ENCODE data around the gene KLK14.

KLK14 gene

DNA sequence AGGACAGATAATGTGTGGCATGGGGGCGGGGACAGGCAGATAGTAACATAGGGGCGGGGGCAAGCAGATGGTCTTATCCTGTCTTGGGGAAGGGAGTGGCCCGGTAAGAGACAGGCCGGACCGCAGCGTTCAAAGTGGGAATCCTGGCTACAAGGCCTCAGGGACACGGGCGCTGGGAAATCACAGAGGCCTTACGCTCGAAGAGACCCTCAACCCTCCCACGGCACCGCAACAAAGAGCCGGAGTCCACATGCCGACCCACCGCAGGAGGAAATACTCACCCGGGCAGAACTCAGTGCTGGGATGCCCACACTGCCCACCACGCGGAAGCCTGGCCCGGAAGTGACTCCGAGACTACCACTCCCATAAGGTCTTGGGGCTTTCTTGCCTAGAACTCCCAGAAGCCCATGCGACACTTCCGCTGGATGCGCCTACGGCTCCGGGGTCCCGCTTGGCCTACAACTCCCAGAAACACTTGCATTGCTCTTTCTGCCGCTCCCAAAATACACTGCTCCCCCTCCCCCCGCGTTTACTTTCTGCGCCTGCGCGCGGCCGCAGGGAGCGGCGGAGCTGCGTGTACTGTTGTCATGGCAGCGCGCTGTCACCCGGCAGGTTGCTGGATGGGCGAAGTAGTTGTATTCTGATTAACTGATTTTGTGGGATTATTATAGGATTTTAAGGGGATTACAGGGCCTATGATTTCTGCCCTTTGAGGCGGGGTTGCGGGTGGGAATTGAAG, 25.5 kb upstream of the KLK14 start, which contains the start of gene CTU1:
TSS of gene CTU1 (minus strand) at position 344 of the 739 bp plus-strand sequence. CDS start 3,840 bp downstream, outside the sequence.
- peak; percentile 99 for DNase-seq

DNA sequence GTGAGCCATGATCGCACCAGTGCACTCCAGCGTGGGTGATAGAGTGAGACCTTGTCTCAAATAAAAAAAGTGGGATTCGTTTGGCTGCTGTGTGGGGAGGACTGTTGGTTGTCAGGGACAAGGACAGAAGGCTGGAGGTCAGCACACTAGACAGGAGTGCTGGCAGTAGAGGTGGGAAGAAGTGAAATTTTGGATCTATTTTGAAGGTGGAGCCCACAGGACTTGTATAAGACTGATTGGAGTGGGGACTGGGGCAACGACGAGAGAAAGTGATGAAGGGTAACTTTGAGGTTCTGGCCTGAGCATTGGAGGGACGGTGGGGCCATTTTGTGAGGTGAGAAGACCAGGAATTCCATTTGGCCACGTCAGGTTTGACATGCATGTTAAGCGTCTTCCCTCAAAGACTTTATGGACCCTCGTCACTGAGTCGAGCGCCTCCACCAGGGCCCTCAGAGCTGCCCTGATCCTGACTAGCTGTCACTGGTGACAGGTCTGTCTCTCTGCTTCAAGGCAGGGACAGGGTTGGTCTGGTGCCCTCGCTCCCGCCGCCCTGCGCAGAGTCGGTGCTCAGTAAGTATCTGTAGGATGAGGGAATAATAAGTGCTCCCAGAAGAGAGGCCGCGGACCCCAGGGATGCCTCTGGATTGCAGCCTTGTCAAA, 24.8 kb upstream of the KLK14 start:
- DNase-seq: peak; percentile 39

DNA sequence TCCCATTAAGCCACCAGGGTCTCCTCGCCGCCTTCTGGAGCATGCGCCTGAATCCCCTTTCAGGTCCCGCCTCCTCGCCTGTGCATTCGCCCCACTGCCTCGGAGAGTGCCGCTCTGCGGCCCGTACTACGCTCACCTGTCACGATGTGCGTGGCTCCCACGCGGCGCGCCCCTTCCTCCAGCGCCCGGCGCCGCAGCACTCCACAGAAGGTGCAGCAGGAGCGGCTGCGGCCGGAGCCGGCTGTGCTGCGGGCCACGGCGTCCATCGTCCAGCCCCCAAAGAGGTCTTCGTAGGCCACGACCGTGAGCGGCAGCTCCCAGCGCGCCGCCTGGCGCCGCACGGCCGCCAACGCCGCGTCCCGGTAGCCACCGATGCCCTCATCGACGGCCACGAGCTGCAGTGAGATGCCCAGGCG, 21.2 kb upstream of the KLK14 start:
- no peak for DNase-seq

DNA sequence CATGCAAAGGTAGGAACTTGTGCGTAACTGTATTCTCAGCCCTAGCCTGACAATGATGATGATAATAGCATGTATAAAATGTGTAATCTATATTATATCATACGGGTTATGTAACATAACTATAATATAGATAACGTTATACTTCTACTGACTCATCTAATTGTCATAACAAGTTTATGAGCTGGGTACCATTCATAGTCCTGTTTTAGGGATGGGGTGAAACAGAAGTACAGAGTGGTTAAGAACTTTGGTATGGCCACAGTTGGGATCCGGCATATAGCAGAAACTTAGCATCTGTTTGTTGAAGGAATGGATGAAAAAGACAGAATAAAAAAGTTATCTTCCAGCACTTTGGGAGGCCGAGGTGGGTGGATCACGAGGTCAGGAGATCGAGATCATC, 20.3 kb upstream of the KLK14 start:
- no peak for DNase-seq

DNA sequence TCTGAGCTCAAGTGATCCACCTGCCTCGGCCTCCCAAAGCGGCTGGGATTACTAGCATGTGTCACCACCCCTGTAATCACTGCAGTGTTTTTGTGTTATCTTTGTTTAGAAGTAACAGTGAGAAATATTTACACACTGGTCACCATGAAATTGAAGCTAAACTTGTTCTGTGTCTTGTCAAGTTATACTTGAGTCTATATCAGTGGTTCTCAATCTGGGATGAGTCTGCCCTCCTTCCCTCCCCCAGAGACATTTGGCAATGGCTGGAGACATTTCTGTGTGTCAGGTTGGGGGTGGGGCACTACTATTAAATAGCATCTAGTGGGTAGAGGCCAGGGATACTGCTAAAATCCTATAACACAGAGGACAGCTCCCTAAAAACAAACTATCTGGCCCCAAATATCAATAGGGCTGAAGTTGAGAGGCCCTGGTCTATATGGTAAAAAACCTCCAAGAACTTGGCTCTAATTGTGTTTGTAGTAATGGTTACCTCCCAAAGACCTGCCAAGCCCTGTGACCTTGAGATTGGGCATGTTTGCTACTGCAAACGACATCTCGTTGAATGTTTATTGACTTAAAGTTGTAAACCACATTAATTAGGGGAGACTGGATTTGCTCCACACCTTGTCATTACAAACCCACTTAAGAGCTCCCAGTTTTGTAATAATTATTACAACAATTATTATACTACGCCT, 18.6 kb upstream of the KLK14 start:
- DNase-seq: no peak

DNA sequence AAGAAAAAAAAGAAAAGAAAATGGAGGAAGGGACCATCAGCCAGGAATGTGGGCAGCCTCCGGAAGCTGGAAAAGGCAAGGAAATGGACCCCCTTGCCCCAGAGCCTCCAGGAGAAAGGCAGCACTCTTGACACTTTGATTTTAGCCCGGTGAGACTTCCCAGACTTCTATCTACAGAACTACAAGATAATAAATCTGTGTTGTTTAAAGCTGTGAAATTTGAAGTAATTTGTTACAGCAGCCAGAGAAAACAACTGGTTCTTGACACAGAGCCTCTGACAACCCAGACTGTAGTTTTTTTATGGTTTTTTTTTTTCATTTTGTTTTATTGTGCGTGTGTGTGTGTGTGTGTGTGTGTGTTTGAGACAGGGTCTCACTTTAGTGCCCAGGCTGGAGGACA, 17.9 kb upstream of the KLK14 start:
- no peak for DNase-seq

DNA sequence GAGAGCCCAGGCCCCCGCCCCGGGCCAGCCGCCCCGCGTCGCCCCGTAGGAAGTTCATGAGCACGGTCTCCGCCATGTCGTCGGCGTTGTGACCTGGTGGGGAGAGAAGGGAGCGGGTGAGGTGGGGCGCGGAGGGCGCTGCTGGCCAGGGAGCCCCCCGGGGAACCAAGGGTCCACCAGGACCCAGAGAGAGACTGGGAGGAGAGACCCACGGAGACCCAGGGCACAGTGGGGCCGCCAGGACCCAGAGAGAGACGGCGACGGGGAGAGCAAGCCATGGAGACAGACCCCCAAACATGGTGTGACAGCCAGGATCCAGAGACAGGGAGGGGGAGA, 16.3 kb upstream of the KLK14 start:
- DNase-seq: no peak

DNA sequence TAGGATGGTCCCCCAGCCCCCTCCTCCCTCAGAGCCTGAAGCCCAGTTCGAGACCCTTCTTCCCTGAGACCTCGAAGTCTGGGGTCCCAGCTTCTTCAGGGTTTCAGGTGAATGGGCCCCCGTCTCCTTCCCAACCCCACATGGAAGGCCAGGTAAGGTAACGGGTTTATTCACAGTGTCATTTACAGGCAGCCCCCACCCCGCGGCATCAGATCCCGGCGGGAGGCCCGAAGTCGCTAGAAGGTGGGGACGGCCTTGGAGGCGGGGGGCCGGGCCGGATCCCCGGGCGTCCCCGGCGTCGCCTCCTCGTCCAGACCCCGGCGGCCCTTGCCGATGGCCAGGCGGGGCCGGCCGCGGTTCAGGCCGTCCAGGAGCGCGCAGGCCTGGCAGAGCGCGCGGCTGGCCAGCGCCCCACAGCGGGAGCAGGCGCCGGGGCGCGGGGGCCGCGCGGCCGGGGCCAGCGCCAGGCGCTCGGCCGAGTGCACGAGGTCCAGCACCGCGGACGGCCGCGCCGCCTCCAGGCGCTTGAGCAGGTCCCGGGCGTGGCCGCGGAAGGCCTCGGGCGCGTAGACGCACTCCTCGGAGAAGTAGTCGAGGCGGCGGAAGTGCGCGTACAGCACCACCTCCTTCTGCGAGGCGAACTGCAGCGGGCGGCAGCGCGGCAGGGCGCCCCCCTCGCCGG, 15.8 kb upstream of the KLK14 start:
- DNase-seq: peak; percentile 20

DNA sequence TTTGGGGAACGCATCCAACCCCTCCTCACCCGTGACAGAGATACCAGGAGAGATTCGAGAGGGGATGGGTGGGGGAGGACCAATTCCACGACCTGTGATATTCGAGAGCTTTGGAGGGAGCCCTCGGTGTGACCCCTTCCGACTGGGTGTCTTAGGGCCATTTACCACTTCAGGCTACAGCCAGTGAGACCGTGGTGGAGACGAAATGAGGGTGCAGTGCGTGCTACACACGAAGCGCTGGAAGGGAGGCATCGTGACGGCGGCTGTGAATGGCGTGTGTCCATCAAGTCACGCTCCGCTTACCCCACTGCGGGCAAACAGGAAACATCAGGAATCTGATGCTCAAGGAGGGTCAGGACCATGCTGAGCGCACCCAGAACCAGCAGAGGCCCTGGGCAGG, 15.1 kb upstream of the KLK14 start:
- no peak for DNase-seq

DNA sequence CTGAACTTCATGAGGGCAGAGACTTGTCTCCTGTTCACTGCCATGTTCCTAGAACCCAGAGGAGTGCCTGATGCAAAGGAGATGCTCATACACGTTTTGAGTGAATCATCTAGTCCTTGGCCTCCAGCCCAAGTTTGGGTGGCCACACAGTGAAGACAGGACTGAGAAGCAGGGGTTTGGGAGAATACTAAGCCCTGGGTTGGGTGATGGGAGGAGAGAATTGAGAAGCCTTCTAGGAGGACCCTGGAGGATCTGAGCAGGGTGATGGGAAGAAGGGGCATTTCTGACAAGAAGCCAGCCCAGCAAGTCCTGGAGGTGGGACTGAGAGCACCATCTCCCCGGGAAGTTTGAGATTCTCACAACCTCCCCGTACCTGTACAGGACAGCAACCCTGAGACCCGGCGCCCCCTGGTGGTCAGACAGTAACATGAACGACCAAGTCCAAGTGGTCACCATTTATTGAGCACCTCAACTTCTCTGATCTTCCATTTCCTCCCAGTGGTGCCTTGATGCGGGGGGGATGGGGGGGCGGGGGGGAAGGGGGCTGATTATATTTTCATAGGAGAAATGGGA, 14.6 kb upstream of the KLK14 start:
- peak; percentile 69 for DNase-seq

DNA sequence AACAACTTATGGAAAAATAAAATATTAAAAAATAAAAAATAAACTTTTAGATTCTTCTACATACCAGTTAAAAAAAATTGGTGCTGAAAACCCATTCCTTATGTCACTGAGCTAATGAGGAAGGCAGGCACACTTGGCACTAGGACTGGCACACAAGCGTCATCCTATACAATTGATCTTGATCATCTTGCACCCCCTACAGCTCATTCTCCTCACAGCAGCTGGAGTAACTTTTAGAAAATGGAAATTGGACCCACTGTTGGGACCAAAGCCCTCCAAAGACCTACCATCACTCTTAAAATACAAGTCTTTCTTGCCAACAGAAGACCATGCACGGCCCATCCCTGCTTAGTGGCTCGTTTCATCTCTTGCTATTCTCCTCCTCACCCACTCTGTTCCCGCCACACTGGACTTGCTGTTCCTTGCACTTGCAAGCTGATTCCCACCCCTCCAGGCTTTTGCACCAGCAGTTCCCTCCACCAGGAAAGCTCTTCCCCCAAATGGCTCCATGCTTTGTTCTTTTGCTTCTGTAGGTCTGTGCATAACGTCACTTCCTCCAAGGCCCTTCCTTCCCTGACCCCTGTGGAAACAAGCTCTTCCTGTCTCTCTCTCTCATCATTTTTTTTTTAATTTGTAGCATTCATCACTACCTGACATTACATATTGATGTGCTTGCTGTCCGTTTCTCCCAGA, 13.9 kb upstream of the KLK14 start:
- DNase-seq: no peak

DNA sequence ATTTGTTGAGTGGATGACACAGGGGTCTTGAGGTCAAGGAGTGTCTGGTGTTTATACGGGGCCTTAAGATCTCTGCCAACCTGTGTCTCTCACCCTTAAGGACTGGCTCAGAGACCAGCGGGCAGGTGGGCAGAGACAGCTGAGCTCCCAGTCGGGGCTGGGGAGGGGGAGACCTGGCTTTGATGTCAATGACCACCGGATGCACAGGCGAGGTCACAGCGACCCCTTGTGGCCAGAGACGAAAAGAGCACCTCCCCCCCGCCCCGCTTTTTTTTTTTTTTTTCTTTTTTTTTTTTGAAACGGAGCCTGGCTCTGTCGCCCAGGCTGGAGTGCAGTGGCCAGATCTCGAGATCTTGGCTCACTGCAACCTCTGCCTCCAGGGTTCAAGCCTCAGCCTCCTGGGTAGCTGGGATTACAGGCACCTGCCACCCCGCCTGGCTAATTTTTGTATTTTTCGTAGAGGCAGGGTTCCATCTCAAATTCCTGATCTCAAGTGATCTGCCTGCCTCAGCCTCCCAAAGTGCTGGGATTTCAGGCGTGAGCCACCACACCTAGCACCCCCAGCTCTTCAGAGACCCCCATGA, 12.1 kb upstream of the KLK14 start:
- DNase-seq: peak; percentile 21

DNA sequence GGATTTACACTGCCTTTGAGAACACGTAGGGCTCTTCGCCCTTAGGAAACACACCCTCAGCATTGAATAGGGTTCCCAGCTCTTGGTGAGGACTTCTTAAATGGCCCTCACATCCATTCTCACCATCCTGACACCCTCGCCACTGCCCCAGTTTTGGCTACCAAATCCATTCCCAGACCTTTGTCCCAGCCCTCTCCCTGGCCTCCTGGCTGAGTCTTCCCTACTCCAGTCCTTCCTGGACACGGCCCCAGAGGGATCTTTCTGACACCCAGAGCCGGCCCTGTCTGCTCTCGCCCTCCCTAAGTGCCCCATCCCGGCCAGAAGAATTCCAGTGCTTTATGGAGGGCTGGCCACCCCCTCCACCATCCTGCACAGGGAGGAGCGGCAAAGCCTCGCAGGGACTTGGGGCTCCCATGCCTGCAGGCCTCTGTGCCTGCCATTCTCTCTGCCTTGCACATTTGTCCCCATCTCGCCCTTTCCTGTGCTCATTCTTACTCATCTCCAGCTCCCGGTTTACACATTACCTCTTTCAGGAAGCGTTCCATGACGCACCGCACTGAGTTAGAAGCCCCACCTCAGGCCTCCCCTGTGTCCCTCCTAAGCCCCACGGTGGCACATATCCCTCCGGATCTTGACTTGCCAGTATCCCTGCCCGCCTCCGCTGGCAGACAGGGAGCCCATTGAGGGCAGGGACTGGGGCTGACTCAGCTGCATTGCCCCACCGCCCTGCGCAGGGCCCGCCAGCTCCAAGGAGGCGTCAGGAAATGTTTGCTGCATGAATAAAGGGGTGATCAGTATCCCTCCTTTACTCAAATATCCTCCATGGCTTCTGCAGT, 11.0 kb upstream of the KLK14 start:
- DNase-seq: no peak

DNA sequence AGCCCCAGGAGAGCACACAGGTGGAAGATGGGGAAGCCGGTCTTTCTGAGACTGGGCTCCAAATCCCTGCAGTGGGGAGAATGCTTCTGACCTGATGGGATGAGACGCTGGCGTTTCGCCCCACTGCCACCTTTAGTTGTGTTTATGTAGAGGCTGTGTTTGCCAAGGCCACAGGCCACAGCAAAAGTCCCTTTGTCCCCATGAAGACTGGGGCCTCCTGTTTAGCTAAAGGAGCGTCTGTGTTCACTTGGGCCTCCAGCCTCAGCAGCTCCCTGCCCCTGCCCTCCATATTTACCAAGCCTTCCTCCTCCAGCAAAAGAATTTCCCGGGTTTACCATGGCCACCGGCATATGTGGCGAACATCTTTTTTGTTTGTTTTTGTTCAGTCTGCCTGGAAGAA, 10.4 kb upstream of the KLK14 start:
- no peak for DNase-seq

DNA sequence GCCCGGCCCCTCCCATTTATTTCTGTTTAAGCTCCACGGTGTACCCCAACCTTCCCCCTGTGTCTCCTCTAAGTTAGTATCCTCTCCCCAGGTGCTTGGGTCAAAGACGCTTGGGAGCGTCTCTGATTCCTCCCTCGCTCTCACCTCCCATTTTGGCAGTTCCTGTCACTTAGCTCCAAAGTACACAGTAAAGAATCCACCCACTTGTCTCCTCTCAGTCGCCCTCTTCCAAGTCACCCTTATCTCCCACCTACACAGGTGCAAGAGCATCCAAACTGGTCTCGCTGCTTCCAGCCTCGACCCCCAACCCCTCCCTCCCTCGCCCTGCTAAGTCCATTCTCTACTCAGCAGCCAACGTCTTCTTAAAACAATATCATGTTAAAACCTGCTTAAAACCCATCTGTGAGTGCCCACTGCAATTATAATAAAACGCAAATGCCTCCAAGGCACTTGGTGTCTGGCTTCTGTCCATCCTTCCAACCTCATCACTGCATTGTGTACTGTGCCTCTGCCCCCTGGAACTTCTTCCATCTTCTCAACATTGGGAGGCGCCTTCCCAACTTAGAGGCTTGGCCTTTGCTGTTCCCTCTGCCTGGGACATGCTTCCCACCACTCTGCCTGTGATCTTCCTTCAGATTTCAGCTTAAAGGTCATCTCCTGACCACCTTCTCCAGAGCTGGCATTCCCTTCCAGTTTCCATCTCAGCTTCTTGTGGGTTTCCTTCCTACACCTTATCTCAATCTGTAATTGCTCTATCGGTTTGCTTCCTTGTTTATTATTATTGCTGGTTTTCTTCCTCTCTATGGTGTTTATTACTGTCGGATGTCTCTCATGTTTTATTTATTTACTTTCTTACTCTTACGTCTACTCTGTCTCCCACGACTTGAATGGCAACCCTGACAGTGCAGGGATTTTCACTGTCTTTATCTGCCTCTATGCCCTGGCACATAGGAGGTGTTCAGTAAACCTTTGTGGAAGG, 9.5 kb upstream of the KLK14 start:
- no peak for DNase-seq

DNA sequence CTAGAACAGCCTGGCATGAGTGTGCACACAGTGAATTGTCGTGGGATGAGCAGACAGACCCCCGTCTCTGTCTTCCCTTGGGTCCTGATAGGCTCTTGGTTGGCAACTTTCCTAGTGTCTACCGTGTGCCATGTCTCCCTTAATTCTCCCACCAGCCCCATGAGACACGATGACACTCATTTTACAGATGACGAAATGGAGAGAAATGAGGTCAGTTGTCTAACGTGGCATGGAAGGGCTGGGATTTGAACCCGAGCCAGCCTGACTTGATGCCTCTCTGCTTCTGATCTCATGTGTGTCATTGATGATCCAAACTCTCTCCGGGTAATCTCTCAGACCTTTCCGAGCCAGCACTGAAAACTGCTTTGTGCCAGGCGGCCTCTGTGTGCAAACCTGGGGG, 8.4 kb upstream of the KLK14 start:
- no peak for DNase-seq

DNA sequence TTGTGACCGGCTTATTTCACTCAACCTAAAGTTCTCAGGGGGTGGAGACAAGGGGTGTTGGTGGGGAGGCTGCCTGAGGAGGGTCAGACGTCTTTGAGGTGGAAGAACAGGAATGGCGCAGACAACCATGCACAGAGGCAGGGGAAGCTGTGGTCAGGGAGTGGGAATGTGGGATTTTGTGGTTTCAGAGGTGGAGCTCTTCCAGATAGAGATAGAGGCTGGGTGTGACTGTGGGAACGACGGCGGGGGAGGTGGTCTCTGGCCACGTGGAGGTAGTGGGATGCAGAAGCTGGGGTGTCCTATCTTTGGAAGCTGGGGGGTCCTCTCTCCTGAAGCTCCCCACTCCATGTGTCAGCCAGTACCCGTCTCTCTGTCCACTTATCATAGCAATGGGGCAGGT, 7.8 kb upstream of the KLK14 start:
- no peak for DNase-seq

DNA sequence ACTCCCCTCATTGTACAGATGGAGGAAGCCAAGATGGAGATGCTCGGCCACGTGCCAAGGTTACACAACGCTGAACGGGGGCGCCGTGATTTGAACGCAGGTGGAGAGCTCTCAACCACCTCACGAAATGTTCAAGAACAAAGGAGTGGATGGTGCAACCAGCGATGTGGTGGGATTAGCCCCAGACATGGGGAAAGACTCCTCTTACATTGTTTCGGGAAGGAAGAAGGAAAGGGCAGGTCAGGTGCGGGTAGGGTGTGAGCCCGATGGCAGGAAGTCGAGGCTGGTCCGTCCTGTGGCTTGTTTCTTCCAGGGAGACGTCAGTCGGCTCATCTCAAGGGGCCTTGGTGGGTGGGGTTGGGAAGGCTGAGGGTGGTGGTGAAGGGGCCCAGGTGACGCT, 7.1 kb upstream of the KLK14 start:
- no peak for DNase-seq

DNA sequence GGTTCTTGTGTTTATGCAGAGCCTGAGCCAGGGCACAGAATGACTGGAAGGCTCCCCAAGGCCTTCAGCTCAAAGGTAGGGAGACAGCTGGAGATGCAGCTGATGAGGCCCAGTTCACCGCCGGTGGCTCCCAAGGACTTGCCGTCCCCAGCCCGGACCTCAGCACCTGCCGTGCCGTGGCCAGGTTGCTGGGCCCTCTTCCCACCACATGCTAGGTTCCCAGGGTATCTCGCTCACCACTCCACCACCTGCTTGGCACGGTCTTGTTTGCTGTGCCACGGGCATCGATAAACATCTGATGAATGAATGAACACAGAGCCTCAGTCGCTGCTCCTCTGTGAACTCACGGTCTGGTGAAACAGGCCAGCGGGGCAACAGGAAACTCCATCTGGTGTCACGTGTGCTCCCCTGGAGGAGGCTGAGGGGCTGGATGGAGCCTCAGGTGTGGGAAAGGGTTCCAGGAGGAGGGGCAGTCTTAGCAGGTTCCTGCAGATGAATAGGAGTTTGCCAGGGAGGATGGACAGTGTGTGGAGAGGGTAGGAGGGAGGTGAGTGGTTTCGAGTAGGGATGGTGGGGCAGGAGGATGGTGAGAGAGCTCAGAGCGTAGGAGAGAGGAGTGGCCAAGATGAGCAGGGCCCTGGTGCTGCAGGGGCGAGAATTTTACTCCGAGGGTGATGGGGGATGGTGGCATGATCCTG, 3.6 kb upstream of the KLK14 start:
- DNase-seq: no peak
